GM18498 (cell line): Measurements from ENCODE around the gene ZFHX3.
"Not testable (repeated sequence)": the region's sequence is repeated elsewhere in the genome, so short reads cannot be mapped to it uniquely, and the experiment has no call there.

Experiments used
- ATAC-seq: cut with Tn5 transposase; IDR thresholded peaks from one replicate; pipeline ENCODE4 v1.9.1; 2021; ENCODE audit warnings: mild to moderate bottlenecking, moderate library complexity; ENCODE audit not compliant: unreplicated experiment

Gene ZFHX3

DNA sequence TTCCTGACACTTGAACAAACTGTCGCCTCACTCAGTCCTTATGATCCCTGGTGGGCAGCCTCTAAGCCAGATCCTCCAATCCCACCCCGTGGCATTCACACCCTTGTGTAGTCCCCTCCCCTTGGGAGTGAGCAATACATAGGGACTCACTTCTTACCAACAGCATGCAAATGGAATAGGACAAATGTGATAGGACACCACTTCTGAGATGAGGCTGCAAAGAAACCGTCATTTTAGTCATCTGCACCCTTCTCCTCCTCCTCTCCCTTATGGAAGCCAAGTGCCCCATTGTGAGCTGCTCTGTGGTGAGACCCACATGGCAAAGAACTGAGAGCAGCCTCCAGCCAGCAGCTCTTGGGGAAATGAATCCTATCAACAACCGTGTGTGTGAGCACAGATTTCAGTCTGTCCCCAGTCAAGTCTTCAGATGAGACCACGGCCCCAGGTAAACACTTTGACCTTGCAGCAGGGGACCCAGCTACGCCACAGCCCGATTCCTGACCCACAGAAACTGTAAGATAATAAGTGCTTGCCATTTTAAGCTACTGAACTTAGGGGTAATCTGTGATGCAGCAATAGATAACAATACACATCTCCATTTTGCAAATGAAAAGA is 46.9 kb downstream of the ZFHX3 start:
- no peak for ATAC-seq

- no peak for ATAC-seq
Observed at GRCh38 chr16:73000020-73000906, 47.7 kb downstream of the ZFHX3 start.

DNA sequence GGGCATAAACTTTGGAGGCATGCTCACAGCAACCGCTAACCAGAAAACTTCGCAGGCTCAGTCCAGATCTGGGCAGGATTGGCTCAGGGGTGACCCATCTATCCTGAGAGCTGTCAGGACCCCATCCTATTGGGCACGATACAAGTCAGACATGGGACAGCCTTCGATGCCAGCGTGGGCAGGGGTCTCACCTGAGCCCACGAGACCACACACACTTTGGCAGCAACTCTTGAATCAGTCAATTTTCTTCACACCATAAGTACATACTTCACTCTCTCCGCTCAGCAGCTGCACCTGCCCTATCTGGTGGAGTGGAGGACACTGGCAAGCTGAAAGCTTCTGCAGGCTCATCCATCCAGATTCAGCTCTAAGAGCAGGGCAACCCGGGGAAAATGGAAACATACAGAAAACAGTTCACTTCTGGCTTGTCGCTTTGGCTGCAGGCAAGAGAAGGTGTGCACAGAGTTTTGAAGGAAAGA is 48.3 kb downstream of the ZFHX3 start:
- no peak for ATAC-seq

DNA sequence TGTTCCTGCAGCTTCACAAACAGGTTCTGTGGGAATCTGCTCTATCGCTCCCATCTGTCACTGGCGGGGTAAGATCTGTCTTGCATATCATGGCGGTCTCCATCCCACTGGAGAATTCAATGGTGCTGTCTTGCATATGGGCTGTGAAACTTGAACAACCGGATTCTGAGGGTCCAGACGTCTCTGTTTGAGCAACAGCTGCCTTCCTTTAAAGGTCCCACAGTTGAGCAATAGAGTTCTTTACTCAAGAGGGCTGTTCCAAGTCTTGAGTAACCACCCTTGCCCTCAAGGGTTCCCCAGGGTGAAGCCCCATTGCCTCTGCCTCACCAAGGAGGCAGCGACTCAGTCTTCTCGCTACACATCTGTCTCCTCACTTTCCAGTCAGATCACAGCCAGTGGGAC is 50.8 kb downstream of the ZFHX3 start:
- no peak for ATAC-seq

GRCh38 chr16:72996291-72997062 is 51.5 kb downstream of the ZFHX3 start:
- no peak for ATAC-seq

- ATAC-seq = not testable (repeated sequence)
Observed at GRCh38 chr16:72995882-72996270, 52.1 kb downstream of the ZFHX3 start.

- no peak for ATAC-seq
Observed at GRCh38 chr16:72995151-72995881, 52.6 kb downstream of the ZFHX3 start.

DNA sequence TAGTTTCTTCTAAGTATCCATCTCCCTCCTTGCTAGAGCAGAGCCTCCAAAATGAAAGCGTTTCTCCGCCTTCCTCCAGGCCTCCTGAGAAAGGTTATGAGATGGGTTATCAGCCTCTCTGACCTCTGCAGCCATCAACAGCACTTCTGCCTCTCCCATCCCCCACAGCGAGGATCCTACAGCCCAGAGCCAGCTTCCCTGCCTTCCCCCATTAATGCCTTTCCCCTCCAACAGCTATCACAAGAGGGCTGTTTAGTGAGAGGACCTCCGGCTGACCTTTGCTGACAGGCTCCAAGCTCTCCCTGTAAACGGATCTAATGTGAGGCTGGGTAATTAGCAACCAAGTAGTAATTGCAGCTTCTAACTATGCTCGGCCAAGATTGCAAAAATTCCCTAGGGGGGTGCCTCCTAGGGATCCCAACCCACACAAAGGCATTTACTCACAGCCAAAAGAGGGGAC is 55.8 kb downstream of the ZFHX3 start:
- no peak for ATAC-seq

DNA sequence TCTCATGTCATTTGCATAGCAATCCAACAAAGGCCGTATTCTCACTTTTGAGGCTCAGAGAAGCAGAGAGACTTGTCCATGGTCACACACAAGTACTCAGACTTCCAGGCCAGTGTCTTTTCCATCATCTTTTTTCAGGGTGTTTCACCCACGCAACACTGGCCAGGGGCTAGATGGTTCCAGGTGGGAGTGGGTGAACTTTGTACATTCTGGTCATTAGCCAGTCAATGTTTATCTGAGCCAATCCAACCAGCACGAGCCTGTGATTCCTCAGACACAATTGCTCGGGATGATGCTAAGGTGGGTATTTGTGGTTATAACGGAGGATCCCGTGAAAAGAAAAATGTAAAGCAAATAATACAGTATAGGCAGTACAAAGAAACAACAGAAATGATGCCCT is 56.3 kb downstream of the ZFHX3 start:
- no peak for ATAC-seq

GRCh38 chr16:72991211-72991610 is 56.7 kb downstream of the ZFHX3 start:
- ATAC-seq = no peak

DNA sequence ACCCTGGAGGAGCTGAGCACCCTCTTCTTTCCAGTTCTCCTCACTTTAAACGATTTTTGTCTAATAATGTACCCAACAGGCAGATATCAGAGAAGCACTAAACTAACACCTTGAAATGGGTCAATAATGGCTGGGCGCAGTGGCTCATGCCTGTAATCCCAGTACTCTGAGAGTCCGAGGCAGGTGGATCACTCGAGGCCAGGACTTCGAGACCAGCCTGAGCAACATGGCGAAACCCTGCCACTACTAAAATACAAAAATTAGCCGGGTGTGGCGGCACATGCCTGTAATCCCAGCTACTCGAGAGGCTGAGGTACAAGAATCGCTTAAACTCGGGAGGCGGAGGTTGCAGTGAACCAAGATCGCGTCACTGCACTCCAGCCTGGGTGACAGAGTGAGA is 57.4 kb downstream of the ZFHX3 start:
- ATAC-seq = no peak

GRCh38 chr16:72989579-72990551 is 58.1 kb downstream of the ZFHX3 start:
- ATAC-seq = no peak

DNA sequence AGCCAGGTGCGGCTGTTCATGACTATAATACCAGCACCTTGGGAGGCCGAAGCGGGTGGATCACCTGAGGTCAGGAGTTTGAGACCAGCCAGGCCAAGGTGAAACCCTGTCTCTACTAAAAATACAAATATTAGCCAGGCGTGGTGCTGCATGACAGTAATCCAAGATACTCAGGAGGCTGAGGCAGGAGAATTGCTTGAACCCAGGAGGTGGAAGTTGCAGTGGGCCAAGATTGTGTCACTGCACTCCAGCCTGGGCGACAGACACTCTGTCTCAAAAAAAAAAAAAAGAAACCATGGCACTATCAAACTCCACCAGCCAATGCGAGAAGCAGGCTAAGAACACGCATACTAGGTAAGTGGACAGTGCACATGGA is 58.7 kb downstream of the ZFHX3 start:
- ATAC-seq = not testable (repeated sequence)

GRCh38 chr16:72988569-72988968 is 59.4 kb downstream of the ZFHX3 start:
- no peak for ATAC-seq

DNA sequence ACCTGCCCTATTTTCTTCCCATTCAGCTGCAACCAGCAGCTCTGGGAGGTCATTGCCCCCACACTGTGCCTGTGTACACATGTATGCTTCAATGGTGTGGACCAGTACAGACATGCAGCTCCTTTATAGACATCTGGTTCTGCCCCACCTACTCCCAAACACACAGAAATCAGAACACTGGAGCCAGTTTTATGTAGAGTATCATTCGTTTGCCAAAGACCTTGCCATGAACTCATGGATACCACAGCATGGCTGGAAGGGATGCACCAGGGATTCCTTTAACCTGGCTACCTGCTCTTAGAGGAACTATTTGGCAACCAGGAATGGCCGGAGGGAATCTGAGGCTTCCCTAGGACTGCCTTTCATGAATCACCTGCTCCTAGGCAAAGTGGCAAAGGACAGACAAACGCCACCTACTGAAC is 60.4 kb downstream of the ZFHX3 start:
- ATAC-seq = no peak

DNA sequence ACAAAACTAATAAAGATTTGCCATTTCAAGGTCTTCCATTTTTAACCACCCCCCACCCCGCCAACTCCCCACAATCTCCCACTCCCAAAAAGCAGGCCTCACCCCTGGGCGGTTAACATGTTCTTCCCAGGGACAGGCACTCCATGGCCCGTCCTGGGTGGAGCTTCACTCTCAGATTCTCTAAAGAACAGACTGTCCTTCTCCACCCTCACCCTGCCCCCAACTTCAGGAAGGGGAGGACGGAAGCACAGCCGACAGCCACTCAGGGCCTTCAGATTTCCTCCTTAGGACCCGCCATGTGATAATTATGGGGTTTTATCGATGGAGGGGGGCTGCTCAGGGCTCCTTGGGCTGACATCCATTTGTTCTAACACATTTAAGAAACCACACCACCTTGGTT is 61.9 kb downstream of the ZFHX3 start:
- no peak for ATAC-seq

- ATAC-seq = no peak
Observed at GRCh38 chr16:72985148-72985941, 62.6 kb downstream of the ZFHX3 start.

GRCh38 chr16:72983728-72984350 is 64.1 kb downstream of the ZFHX3 start:
- no peak for ATAC-seq
